NCI-H187 treated with DMSO at 0.1 percent for 48 hours (cell line): ENCODE data around the gene CLGN.

ENCODE experiments used
- DNase-seq: peaks from one replicate; lab custom pipeline; 2025; lab: John Stamatoyannopoulos, UW

Gene CLGN

DNA sequence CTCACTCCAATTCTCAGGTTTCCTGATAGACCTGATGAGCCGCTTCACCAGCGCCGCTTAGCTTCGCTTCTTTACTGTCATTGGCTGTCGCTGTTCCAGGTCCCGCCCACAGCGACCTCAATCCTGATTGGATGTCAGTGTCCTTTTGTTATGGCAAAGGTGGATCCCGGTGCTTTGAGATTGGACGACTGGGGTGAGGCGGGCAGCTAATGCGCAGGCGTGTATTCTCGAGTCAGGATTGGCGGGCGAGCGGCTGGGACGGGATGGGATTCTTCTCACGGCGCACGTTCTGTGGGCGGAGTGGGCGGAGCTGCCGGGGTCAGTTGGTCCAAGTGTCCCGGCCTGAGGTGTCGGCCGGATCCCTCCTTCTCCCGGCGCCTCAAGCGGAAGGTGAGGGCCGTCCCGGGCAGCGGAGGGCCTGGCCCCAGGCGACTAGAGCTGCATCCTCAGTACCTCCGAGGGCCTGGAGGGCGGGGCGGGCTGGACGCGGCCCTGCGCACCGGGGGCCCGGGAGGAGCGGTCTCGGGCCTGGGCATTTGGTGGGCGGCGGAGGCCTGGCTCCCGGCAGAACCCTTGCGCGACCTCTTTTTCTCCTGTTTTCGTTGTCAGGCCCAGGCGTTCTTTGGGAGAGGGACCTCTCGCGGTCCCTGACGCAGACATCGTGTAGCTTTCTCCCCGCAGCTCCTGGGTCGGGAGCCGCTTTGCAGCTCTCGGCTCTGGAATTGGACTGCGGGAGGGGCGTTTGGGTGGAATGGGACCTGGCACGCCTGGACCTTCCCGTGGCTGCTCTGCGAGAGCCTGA, 53.9 kb downstream of the CLGN start, which contains the start of gene SCOC:
Gene SCOC, plus strand, starts transcription at position 319 of the 802 bp plus-strand sequence. CDS start 5,525 bp downstream, outside the sequence.
- DNase-seq = peak; percentile 87

DNA sequence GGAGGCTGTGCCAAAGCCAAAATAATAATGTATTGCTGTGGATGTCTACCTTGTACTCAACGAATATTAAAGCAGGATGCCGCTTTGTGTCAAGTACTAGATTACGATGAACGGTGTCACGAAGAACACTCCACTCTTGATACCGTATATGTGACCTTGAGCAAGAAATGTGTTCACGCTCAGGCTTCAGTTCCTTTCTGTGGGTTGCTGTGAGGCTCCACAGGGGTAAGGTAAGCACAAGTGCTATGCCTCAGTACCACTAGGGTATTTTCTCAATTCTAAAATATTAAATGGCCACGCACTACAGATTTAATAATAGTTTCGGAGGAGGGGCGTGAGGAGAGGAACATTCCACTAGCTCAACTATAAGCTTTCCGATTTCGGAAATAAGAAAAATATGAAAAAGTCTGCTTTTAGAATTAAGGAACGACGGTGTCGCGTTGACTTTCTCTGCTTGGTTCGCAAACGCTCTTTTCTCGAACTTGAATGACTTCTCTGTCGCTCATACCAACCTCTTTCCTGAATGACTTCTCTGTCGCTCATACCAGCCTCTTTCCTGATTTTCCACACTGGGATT, 54.6 kb downstream of the CLGN start:
- no peak for DNase-seq

DNA sequence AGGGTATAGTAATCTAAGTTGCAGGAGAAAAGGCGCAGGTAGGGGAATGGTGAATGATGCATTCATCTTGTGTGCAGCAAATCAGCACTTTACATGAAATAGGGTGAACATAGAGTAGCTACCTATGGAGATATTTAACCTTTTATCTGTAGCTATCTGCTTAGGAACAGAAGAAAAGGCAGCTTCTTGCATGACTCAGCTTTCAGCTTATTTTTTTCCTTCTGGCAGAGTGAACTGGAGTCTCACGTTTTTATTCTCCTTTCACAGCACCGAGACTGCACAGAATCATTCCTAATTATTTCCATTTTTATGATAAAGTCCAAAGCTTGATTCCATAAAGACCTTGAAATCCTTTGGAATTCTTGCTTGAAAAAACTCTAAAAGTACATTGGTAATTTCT, 58.8 kb downstream of the CLGN start:
- DNase-seq = no peak

DNA sequence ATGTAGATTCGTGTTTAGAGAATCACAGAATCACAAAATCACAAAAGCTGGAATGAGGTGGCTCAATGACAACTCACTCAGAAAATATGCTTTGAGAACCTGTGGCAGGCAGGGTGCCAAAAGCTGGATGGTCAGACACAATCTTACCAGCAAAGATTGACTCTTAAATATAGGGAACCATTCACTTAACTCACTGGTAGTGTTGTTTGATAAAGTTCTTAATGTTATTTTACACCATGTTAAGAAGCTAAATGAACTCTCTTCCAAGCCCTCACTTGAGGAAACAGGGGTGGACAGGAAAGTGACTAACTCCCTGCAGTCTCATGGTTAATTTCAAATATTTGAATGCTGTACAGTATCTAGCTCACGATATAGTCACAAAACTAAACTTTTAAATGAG, 59.7 kb downstream of the CLGN start:
- no peak for DNase-seq

DNA sequence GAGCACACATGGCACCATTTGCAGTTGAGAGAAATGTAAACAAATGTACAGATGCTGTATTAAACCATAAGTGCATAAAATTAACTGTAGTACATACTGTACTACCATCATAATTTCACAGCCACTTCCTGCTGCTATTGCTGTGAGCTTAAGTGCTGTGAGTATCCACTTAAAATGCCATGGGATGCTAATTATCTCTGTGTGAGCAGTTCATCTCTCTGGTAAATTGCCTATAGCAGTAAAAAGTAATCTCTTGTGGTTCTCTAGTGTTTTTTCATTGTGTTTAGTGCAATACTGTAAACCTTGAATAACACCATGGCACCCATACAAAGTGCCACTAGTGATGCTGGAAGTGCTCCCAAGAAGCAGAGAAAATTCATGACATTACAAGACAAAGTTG, 63.9 kb downstream of the CLGN start:
- peak; percentile 83 for DNase-seq

DNA sequence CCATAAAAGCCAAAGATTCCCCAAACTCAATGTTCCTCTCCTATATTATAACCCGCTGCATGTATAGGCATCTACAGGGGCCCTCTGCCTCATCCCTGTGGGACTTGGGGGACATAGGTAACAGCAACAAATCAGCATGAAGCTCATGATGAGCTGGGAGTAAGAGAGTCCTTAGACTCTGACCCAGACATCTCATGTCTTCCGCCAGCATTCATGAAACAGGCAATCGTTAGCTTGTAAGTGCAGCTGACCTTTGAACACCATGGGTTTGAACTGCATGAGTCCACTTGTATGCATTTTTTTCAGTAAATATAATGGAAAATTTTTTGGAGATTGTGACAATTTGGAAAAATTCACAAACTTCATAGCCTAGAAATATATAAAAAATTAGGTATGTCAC, 64.4 kb downstream of the CLGN start:
- DNase-seq = no peak

DNA sequence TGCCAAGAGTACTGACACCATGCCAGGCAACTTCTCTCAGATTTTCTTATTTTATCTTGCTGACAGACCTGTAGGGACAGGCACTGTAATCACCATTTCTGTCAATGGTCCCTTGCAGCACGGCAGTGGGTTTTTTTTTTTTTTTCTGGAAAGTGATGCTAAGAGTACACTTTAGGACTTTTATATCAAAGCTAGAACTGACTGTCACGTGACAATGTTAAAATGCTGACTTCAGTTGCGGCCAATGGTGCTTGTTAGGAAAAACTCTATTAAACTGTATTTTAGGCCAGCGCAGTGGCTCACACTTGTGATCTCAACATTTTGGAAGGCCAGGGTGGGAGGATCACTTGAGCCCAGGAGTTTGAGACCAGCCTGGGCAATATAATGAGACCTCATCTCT, 66.3 kb downstream of the CLGN start:
- DNase-seq = no peak

DNA sequence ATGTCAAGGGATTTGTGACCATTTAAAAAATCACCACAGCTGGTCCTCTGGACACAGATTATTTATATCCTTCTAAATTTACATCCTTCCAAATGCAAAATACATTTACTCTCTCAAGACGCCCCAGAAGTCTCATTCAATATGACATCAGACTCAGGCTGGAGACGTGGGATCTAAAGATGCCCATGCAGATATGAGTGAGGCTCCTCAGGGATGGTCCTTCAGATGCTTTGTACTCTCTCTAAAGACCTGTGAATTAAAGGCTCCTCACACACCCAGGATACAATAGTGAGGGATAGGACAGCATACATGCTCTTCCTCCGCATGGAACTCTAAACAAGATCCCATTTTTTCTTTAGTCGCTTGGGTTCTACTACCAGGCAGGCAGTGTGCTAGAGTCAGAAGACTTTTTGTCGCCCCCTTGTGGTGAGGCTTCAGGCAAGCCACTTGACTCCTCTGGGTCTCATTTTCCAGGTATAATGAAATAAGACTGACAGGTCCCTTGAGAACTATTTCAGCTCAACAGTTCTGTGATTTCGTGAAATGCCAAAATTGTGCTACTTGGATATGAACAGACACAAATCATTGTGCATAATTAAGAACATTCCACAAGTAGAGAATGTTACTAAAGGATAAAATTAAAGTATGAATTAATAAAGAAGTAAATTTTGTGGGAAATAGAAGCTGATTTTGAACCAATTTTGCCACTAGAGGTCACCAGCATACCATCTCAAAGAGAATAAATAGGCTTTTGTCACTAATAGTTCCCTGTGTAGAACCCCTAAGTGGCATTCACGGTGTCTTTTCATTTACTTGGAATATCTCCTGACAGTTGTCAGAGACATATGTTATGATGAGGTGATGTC, 67.7 kb downstream of the CLGN start:
- peak; percentile 29 for DNase-seq

DNA sequence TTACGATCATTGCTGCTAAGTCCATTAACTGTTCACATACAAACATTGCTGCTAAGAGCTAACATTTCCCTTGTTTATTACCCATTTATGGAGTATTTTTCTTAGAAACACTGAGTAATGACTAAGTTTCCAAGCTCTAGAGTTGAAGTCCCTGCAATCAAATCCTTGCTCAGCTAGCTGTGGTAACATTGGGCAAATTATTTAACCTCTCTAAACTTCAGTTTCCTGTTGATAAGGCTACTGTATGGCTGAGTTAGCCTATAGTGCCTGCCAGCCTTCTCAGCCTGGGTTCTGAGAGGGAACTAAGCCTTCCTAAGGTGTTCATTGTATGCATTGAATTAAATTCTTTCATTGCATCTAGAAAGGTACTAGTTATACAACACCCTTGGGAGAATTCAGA, 69.2 kb downstream of the CLGN start:
- no peak for DNase-seq

DNA sequence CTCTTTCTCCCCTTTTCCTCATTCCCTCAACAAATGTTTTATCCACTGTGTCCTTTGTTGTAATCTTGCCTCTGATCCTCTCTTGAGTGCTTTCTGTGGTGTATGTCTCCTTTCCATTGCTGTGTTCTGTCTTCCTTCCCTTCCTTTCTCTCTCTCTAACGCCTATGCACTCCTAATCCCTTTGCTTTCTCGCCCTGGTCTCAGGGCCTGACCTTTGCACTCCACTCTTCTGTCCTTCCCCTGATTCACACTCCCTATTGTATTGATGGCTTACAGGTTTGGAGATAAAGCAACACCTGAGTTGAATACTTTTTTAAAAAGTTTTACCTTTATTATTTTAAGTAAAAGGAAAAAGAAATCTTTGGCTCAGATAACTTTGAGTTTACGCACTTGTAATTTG, 69.6 kb downstream of the CLGN start:
- no peak for DNase-seq

DNA sequence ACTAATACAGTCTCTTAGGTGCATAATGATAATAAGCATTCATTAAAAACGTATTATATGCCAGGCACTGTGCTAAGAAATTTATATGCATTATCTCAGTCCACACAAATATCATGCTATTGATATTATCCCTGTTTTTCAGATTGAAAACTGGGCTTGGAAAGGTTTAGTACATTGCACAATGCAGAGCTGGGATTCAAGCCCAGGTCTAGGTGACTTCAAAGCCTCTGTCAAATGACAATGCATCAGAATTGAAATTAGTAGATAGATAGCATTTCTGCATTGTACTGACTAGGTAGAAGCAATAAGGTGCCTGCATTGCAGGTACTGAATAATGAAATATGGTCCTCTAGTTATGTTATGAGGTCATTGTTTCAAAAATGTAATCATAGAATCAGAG, 72.2 kb downstream of the CLGN start:
- no peak for DNase-seq

DNA sequence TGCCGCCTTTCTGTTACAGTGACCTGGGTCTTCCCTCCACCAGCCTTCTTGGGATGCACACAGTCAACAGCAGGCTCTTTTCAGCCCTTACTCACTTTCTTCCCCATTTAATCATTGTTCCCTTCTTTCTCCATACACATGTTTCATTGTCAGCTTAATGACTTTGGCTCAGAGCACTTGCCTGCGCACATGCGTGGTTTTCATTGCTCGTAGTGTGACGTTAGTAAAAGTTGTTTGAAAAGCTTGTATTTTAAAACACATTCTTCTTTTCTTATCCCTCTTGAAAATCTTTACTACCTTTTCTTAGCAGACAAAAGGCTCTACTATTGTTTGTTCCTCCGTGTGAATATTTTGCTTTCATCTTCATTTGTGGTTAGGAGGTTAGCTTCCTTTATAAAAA, 73.7 kb downstream of the CLGN start:
- no peak for DNase-seq

DNA sequence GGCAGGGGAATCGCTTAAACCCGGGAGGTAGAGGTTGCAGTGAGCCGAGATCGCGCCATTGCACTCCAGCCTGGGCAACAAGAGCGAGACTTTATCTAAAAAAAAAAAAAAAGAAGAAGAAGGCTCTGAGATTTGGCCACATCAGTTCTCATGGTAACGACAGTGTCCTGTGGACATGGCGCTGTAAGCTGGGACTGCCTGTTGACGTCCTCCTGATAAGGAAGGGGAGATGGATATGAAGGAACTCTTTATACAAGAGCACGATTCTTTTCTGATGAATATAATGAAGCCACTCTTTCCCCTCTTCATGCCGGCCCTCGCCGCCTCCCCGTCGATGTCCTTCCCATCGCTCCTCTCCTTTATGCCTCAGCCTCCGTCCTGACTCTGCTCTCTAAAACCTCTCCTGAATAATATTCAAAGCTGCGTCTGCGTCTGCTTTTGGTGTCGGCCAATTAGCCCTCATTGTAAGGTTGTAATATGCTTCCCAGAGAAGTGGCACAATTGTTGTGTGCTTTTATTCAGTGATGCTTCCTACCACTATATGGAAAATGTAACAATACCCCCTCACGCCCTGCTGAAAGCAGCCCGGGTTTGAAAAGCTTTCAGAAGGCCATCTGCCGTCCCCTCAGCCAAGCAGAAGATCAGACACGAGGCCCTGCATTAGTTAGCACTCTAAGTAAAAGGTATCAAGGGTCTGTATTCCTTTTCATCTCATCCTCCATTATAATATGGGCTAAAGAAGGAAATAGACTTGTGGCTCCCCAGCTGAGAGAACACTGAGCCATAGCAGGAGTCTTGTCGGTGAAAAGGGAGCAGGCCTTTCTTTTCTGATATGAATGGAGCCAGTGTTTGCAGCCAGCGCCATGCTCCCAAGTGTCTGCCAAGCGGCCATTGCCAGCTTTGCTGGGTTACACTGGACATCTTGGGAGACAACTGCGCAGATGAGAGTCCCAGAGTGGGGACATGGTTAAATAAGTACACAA, 76.1 kb downstream of the CLGN start:
- no peak for DNase-seq

DNA sequence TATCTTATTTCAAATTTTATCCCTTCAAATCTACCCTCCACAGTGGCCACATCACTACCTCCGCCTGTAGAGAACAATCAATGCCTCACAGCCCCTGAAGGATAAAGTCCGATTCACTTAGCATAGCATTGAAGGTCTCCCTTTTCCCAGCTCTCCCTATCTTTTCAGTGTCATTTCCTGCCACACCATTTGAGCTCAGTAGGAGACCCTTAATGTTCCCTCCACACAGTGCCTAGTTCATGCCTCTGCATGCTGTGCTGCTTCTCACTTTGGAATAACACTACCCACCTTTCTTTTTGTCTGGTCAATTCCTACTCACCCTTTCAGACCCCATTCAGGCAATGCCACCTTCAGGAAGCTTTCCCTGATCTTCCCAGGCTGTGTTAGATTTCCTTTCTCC, 77.6 kb downstream of the CLGN start:
- DNase-seq = no peak

DNA sequence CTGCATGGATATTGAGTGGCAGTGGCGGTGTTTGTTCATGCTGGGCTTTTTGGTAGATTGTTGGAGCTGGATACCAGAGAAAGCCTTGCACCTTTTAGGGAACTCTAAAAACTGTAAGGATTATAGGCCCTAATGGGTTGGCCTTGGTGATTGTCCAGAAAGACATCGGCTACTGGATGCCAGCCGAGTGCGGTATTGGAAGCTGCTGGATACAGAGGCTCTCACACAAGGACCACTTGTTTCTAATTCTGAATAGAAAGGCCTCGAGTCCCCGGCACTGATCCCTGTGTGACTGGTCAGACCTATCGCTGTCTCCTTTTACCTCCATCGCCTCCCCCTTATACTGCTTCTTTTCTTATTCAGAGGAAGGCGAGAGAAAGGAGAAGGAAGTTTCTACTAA, 81.3 kb downstream of the CLGN start:
- no peak for DNase-seq

DNA sequence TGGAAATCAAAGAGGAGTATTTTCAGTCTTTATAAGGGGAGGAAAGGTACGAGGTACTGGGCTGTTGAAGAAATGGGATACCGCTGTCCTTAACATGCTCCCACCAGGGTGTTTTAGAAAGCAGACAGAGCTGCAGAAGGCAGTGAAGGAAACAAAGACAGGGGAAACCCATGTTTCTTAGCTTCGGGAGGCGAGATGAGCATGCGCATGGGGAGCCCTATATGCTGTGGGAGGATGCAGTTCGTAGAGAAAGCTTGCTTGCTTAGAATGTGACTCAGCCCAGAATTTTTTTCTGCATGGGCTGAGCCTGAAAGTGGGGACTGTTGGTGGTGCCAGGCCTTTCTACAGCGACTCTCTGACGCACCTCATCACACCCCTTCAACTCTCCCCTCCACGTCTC, 82.8 kb downstream of the CLGN start:
- DNase-seq = no peak

DNA sequence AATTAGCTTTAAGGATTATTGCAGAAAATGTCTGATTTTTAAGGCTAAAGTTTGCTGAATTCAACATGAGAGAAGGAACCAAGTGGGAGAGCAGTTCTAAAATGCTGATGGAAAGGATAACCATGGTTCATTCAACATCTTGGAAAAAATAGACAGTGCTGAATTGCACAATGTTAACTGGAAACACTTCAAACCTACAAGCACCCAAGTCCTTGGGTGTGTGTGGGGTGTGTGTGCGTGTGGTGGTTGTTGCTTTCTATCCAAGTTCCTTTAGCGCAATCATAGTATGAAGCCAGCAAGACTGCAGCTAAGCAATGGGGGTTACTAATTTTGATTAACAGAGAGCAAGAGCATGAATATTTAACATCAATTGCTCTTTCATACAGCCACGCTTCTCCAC, 83.3 kb downstream of the CLGN start:
- no peak for DNase-seq

DNA sequence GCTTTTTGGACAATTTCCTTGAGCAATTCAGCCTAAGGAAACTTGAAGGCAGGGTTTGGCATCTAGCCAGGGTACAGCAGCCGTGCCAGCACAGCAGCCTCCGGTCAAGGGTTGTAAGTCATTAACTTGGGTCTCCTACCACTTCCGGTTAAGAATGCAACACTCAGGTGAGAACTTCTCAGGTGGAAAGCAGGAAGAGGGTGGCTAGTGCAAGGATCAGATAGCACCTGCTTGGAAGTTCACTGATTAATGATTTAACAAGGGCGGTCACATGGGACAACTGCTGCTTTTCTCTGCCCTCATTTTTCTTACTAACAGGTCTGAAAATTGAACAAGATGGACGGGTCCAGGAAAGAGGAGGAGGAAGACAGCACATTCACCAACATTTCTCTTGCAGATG, 84.1 kb downstream of the CLGN start:
- no peak for DNase-seq

DNA sequence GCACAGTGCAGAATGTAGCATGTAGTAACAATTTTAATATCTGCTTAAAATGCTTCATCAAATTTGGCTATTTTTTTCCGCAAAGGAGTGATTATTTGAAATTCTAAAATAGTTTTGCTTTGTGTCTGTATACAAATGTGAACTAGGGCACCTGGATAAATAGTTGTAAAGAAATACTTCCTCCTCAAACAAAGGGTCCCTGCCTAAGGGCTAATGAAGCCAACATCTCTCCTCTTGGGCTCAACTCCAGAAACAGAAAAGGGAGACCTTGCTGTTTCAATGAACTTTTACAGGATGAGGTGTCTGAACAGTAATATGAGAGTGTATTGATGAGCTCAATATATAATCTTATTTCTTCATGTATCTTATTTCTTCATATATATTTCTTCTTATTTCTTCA, 84.8 kb downstream of the CLGN start:
- no peak for DNase-seq
